ENCODE results near the gene C11orf65.

C11orf65 gene

GRCh38 chr11:108370990-108371389 is 96.3 kb downstream of the C11orf65 start:
- no peak overlapping the region for H2AFZ ChIP-seq (ENCODE audit: low read length, unreplicated experiment)
- H3K4me3 ChIP-seq (ENCODE audit: low read depth, low read length), result no peak overlapping the region
- H3K79me2 ChIP-seq (ENCODE audit: control insufficient read depth, insufficient read depth, low read length, unreplicated experiment), result no peaks in the 10 kb centered on the region
- no peak overlapping the region for H3K27ac ChIP-seq (ENCODE audit: low read depth, low read length)
- H3K36me3 ChIP-seq (ENCODE audit: insufficient read depth, low read length), result peaks cover 18% of the 10 kb centered on the region; the same call in 1 of the 2 replicates
- no peaks in the 10 kb centered on the region for H3K27me3 ChIP-seq (ENCODE audit: insufficient read depth, low read length)
- H3K4me1 ChIP-seq (ENCODE audit: control insufficient read depth, insufficient read depth, low read length, unreplicated experiment), result peaks cover 11% of the 10 kb centered on the region

DNA sequence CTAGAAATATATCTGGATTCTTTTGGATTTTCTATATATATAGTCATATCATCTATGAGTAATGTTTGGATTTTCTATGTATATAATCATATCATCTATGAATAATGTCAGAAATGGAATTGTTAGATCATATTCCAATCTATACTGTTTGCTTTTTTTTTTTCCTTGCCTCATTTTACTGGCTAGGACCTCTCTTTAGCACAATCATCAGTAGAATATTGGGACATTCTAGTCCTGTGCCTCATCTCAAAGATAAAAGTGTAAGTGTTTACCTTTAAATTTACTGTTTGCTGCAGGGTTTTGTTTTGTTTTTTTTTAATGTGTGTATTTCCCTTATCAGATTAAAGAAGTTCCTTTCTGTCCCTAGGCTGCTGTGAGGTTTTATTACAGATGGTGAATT is 97.0 kb downstream of the C11orf65 start:
- Histone ChIP-seq H2AFZ (ENCODE audit: low read length, unreplicated experiment) (no peak overlapping the region), H3K27ac (ENCODE audit: low read depth, low read length) (no peak overlapping the region), H3K27me3 (ENCODE audit: insufficient read depth, low read length) (no peaks in the 10 kb centered on the region), H3K4me3 (ENCODE audit: low read depth, low read length) (no peak overlapping the region), H3K36me3 (ENCODE audit: insufficient read depth, low read length) (peaks cover 18% of the 10 kb centered on the region; the same call in 1 of the 2 replicates), H3K79me2 (ENCODE audit: control insufficient read depth, insufficient read depth, low read length, unreplicated experiment) (no peaks in the 10 kb centered on the region), H3K4me1 (ENCODE audit: control insufficient read depth, insufficient read depth, low read length, unreplicated experiment) (peaks cover 11% of the 10 kb centered on the region)

DNA sequence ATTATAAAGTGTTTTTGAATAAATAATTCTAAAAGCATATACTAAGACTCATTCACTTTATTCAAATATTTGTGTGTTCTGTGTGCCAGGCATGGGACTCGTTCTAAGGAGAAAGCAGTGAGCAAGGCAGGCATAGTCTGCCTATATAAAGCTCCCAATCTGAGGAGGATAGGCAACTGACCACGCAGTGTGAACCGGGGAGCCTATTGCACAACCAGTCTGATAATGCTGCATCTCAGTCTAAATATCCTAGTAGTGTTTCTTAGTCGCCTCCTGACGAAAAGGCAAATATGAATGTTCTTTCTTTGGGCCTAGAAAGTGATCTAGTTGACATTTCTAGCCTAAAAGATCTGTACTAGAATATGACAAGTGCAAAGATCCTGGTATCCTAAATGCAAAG is 98.3 kb downstream of the C11orf65 start:
- H3K27ac ChIP-seq (ENCODE audit: low read depth, low read length), result no peak overlapping the region

DNA sequence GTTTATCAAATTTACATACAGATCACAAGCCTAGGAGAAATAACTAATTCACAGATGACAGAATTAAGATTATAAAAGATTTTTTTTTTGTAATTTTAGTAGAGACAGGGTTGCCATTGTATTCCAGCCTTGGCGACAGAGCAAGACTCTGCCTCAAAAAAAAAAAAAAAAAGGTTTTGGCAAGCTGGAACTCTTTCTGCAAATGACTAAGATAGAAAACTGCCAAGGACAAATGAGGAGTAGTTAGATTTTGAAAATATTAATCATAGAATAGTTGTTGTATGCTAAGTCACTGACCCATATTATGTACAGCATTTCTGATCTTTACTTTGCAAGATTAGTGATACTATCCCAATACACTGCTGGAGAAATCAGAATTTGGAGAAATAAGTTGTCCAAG is 99.2 kb downstream of the C11orf65 start:
- Histone ChIP-seq H2AFZ (ENCODE audit: low read length, unreplicated experiment) (no peak overlapping the region), H3K36me3 (ENCODE audit: insufficient read depth, low read length) (peaks cover 16% of the 10 kb centered on the region; the same call in 1 of the 2 replicates), H3K4me1 (ENCODE audit: control insufficient read depth, insufficient read depth, low read length, unreplicated experiment) (peaks cover 21% of the 10 kb centered on the region), H3K4me3 (ENCODE audit: low read depth, low read length) (no peak overlapping the region), H3K27ac (ENCODE audit: low read depth, low read length) (no peak overlapping the region), H3K79me2 (ENCODE audit: control insufficient read depth, insufficient read depth, low read length, unreplicated experiment) (no peaks in the 10 kb centered on the region), H3K27me3 (ENCODE audit: insufficient read depth, low read length) (no peaks in the 10 kb centered on the region)

More for the DNA sequence above, 98.3 kb downstream of the C11orf65 start:
- Histone ChIP-seq H3K79me2 (ENCODE audit: control insufficient read depth, insufficient read depth, low read length, unreplicated experiment) (no peaks in the 10 kb centered on the region), H2AFZ (ENCODE audit: low read length, unreplicated experiment) (no peak overlapping the region), H3K4me1 (ENCODE audit: control insufficient read depth, insufficient read depth, low read length, unreplicated experiment) (peaks cover 18% of the 10 kb centered on the region), H3K36me3 (ENCODE audit: insufficient read depth, low read length) (peaks cover 18% of the 10 kb centered on the region; the same call in 1 of the 2 replicates), H3K27me3 (ENCODE audit: insufficient read depth, low read length) (no peaks in the 10 kb centered on the region), H3K4me3 (ENCODE audit: low read depth, low read length) (no peak overlapping the region)

DNA sequence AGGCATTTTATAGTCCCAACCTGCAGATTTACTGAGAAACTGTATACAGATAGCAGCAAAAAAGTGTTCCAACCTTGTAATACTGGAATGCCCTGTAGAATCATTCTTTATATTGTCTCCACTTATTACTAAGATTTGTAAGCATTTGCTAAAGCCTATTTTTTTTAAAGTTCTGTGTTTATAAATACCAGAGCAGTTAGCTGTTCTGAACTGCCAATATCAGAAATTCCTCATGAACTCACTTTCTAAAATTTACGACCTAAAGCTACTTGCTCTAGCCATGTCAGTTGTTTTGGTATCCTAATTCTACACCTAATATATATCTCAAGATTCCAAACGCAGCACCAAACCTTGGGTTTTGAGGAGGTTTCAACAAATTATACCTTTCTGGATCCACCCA is 103.2 kb downstream of the C11orf65 start:
- no peak overlapping the region for H2AFZ ChIP-seq (ENCODE audit: low read length, unreplicated experiment)
- H3K36me3 ChIP-seq (ENCODE audit: insufficient read depth, low read length), result peaks cover 7% of the 10 kb centered on the region; the same call in 1 of the 2 replicates
- no peaks in the 10 kb centered on the region for H3K27me3 ChIP-seq (ENCODE audit: insufficient read depth, low read length)
- H3K4me3 ChIP-seq (ENCODE audit: low read depth, low read length), result no peak overlapping the region
- H3K79me2 ChIP-seq (ENCODE audit: control insufficient read depth, insufficient read depth, low read length, unreplicated experiment), result no peaks in the 10 kb centered on the region
- peaks cover 15% of the 10 kb centered on the region for H3K4me1 ChIP-seq (ENCODE audit: control insufficient read depth, insufficient read depth, low read length, unreplicated experiment)
- H3K27ac ChIP-seq (ENCODE audit: low read depth, low read length), result no peak overlapping the region

DNA sequence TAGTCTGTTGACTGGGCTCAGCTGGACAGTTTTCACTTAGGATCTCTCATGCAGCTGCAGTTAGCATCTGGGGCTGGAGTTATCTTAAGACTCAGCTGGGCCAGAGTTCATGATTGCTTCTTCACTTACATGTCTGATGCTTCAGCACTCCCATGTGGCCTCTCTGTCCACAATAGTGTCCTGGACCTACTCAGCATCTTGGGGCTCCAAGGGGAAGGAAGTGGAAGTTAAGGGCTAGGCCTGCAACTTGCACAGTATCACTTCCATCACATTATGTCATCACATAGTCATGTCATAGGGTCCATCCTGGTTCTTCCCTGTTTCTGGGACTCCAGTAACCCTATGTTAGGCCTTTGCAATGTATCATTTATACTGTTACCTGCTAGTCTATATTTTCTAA is 115.9 kb downstream of the C11orf65 start:
- no peak overlapping the region for H2AFZ ChIP-seq (ENCODE audit: low read length, unreplicated experiment)

DNA sequence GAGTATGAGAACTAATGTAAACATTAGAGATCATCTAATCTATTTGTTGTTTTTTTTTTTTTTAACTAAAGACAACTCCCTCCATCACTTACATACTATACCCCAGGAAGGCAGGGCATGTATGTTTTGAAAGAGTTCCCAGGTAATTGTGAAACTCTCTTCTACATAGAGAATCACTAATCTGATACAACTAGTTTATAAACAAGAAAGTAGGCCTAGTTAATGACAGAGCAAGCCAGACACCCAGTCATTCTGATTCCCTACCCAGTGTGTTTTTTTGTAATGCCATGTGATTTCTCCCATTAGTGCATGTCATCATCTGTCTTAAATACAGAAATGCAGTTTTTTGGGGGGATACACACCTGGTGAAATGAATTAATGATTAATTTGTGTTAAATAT is 120.9 kb downstream of the C11orf65 start:
- H3K27ac ChIP-seq (ENCODE audit: low read depth, low read length), result no peak overlapping the region
- H3K4me3 ChIP-seq (ENCODE audit: low read depth, low read length), result no peak overlapping the region
- H3K36me3 ChIP-seq (ENCODE audit: insufficient read depth, low read length), result peaks cover 13% of the 10 kb centered on the region
- H2AFZ ChIP-seq (ENCODE audit: low read length, unreplicated experiment), result no peak overlapping the region
- no peaks in the 10 kb centered on the region for H3K27me3 ChIP-seq (ENCODE audit: insufficient read depth, low read length)
- H3K79me2 ChIP-seq (ENCODE audit: control insufficient read depth, insufficient read depth, low read length, unreplicated experiment), result no peaks in the 10 kb centered on the region
- H3K4me1 ChIP-seq (ENCODE audit: control insufficient read depth, insufficient read depth, low read length, unreplicated experiment), result no peaks in the 10 kb centered on the region

More for the DNA sequence above, 115.9 kb downstream of the C11orf65 start:
- Histone ChIP-seq H3K79me2 (ENCODE audit: control insufficient read depth, insufficient read depth, low read length, unreplicated experiment) (no peaks in the 10 kb centered on the region), H3K4me3 (ENCODE audit: low read depth, low read length) (no peak overlapping the region), H3K36me3 (ENCODE audit: insufficient read depth, low read length) (peaks cover 38% of the 10 kb centered on the region), H3K27ac (ENCODE audit: low read depth, low read length) (no peak overlapping the region), H3K4me1 (ENCODE audit: control insufficient read depth, insufficient read depth, low read length, unreplicated experiment) (no peaks in the 10 kb centered on the region), H3K27me3 (ENCODE audit: insufficient read depth, low read length) (no peaks in the 10 kb centered on the region)

- H2AFZ ChIP-seq (ENCODE audit: low read length, unreplicated experiment), result no peak overlapping the region
- H3K79me2 ChIP-seq (ENCODE audit: control insufficient read depth, insufficient read depth, low read length, unreplicated experiment), result no peaks in the 10 kb centered on the region
- H3K4me1 ChIP-seq (ENCODE audit: control insufficient read depth, insufficient read depth, low read length, unreplicated experiment), result no peaks in the 10 kb centered on the region
- no peak overlapping the region for H3K27ac ChIP-seq (ENCODE audit: low read depth, low read length)
- H3K27me3 ChIP-seq (ENCODE audit: insufficient read depth, low read length), result no peaks in the 10 kb centered on the region
- peaks cover 10% of the 10 kb centered on the region for H3K36me3 ChIP-seq (ENCODE audit: insufficient read depth, low read length)
- no peak overlapping the region for H3K4me3 ChIP-seq (ENCODE audit: low read depth, low read length)
These were observed 121.6 kb downstream of the C11orf65 start for GRCh38 chr11:108345767-108346166.

- no peak overlapping the region for H2AFZ ChIP-seq (ENCODE audit: low read length, unreplicated experiment)
- no peaks in the 10 kb centered on the region for H3K79me2 ChIP-seq (ENCODE audit: control insufficient read depth, insufficient read depth, low read length, unreplicated experiment)
- no peaks in the 10 kb centered on the region for H3K27me3 ChIP-seq (ENCODE audit: insufficient read depth, low read length)
- H3K4me1 ChIP-seq (ENCODE audit: control insufficient read depth, insufficient read depth, low read length, unreplicated experiment), result no peaks in the 10 kb centered on the region
- H3K4me3 ChIP-seq (ENCODE audit: low read depth, low read length), result no peak overlapping the region
- peaks cover 6% of the 10 kb centered on the region; the same call in 1 of the 2 replicates for H3K36me3 ChIP-seq (ENCODE audit: insufficient read depth, low read length)
- no peak overlapping the region for H3K27ac ChIP-seq (ENCODE audit: low read depth, low read length)
These were observed 123.6 kb downstream of the C11orf65 start for GRCh38 chr11:108343714-108344113.

- H3K4me1 ChIP-seq (ENCODE audit: control insufficient read depth, insufficient read depth, low read length, unreplicated experiment), result no peaks in the 10 kb centered on the region
- H3K27ac ChIP-seq (ENCODE audit: low read depth, low read length), result no peak overlapping the region
- no peaks in the 10 kb centered on the region for H3K27me3 ChIP-seq (ENCODE audit: insufficient read depth, low read length)
- no peak overlapping the region for H2AFZ ChIP-seq (ENCODE audit: low read length, unreplicated experiment)
- no peaks in the 10 kb centered on the region for H3K79me2 ChIP-seq (ENCODE audit: control insufficient read depth, insufficient read depth, low read length, unreplicated experiment)
- peaks cover 12% of the 10 kb centered on the region for H3K36me3 ChIP-seq (ENCODE audit: insufficient read depth, low read length)
- H3K4me3 ChIP-seq (ENCODE audit: low read depth, low read length), result no peak overlapping the region
These were observed 125.7 kb downstream of the C11orf65 start for GRCh38 chr11:108341654-108342053.

GRCh38 chr11:108340973-108341372 is 126.4 kb downstream of the C11orf65 start:
- Histone ChIP-seq H3K4me1 (ENCODE audit: control insufficient read depth, insufficient read depth, low read length, unreplicated experiment) (no peaks in the 10 kb centered on the region), H3K36me3 (ENCODE audit: insufficient read depth, low read length) (peaks cover 13% of the 10 kb centered on the region), H3K27ac (ENCODE audit: low read depth, low read length) (no peak overlapping the region), H2AFZ (ENCODE audit: low read length, unreplicated experiment) (no peak overlapping the region), H3K4me3 (ENCODE audit: low read depth, low read length) (no peak overlapping the region), H3K79me2 (ENCODE audit: control insufficient read depth, insufficient read depth, low read length, unreplicated experiment) (no peaks in the 10 kb centered on the region), H3K27me3 (ENCODE audit: insufficient read depth, low read length) (no peaks in the 10 kb centered on the region)

All from ACC112 (cell line).